Astrocyte (in vitro differentiated cells and primary cell): ENCODE results near the gene HES2.
"Not testable (repeated sequence)": the region's sequence is repeated elsewhere in the genome, so short reads cannot be mapped to it uniquely, and the experiment has no call there.

Experiments
- EZH2 ChIP-seq: IDR thresholded peaks from 2 replicates; pipeline ENCODE4 v1.6.1; 2012; ENCODE audit warnings: mild to moderate bottlenecking, low read length, inconsistent platforms; ENCODE audit not compliant: insufficient read depth
- TF ChIP-seq, protein P1 (sequence below): IDR thresholded peaks from 2 replicates; pipeline ENCODE4 v1.5.1; 2011; ENCODE audit warnings: low read depth, mild to moderate bottlenecking, inconsistent platforms, low read length, moderate library complexity; ENCODE audit not compliant: insufficient read depth

DNA sequence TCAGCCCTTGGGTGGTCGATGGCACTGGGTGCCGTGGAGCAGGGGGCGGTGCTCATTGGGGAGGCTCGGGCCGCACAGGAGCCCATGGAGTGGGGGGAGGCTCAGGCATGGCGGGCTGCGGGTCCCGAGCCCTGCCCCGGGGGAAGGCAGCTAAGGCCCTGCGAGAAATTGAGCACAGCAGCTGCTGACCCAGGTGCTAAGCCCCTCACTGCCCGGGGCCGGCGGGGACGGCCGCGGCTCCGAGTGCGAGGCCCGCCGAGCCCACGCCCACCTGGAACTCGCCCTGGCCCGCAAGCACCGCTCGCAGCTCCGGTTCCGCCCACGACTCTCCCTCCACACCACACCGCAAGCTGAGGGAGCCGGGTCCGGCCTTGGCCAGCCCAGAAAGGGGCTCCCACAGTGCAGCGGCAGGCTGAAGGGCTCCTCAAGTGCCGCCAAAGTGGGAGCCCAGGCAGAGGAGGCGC lies 23.9 kb downstream of the HES2 start:
- TF ChIP-seq, protein P1, sequence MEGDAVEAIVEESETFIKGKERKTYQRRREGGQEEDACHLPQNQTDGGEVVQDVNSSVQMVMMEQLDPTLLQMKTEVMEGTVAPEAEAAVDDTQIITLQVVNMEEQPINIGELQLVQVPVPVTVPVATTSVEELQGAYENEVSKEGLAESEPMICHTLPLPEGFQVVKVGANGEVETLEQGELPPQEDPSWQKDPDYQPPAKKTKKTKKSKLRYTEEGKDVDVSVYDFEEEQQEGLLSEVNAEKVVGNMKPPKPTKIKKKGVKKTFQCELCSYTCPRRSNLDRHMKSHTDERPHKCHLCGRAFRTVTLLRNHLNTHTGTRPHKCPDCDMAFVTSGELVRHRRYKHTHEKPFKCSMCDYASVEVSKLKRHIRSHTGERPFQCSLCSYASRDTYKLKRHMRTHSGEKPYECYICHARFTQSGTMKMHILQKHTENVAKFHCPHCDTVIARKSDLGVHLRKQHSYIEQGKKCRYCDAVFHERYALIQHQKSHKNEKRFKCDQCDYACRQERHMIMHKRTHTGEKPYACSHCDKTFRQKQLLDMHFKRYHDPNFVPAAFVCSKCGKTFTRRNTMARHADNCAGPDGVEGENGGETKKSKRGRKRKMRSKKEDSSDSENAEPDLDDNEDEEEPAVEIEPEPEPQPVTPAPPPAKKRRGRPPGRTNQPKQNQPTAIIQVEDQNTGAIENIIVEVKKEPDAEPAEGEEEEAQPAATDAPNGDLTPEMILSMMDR, result not testable (repeated sequence)
- not testable (repeated sequence) for TF ChIP-seq EZH2
